Endodermal cell (in vitro differentiated cells): ENCODE data around the gene FDCSP. TPM values are rescaled to one million over a fixed set of nuclear protein-coding genes. Genes with fewer than 3 reads are reported as not detected.

Source experiments
- DNase-seq: peaks from one replicate; pipeline ENCODE4 v3.0.0-alpha.2; 2017
- H3K27ac ChIP-seq: 2 replicates; pipeline ENCODE4 v1.5.1; 2013; ENCODE audit warnings: mild to moderate bottlenecking, low read depth, low read length, moderate library complexity
- H3K27me3 ChIP-seq: 2 replicates; pipeline ENCODE4 v1.6.1; 2013; ENCODE audit warnings: mild to moderate bottlenecking, low read length, moderate library complexity; ENCODE audit not compliant: insufficient read depth, control insufficient read depth, poor library complexity, severe bottlenecking
- H3K36me3 ChIP-seq: 2 replicates; pipeline ENCODE4 v1.7.0; 2013; ENCODE audit warnings: mild to moderate bottlenecking, low read length, moderate library complexity; ENCODE audit not compliant: control insufficient read depth, insufficient read depth
- H3K4me1 ChIP-seq: one replicate; pipeline ENCODE4 v1.7.0; 2013; ENCODE audit warnings: low read length; ENCODE audit not compliant: control insufficient read depth, insufficient read depth
- H3K4me3 ChIP-seq: 2 replicates; pipeline ENCODE4 v1.5.1; 2013; ENCODE audit warnings: mild to moderate bottlenecking, low read length, moderate library complexity
- H3K9ac ChIP-seq: 2 replicates; pipeline ENCODE4 v1.6.1; 2013; ENCODE audit warnings: mild to moderate bottlenecking, low read length, moderate library complexity; ENCODE audit not compliant: poor library complexity, severe bottlenecking; ENCODE audit errors: extremely low read depth
- H3K9me3 ChIP-seq: 2 replicates; pipeline ENCODE4 v1.6.1; 2013; ENCODE audit warnings: mild to moderate bottlenecking, low read length, moderate library complexity; ENCODE audit not compliant: control insufficient read depth
- H3K27ac Mint-ChIP-seq: 2 replicates; pipeline ENCODE4 v1.8.0; 2020; ENCODE audit warnings: mixed read lengths
- H3K27me3 Mint-ChIP-seq: 2 replicates; pipeline ENCODE4 v1.8.0; 2021; ENCODE audit warnings: mild to moderate bottlenecking, mixed read lengths; ENCODE audit not compliant: insufficient read depth
- H3K36me3 Mint-ChIP-seq: 2 replicates; pipeline ENCODE4 v1.8.0; 2020; ENCODE audit warnings: low read depth, mixed read lengths
- H3K4me1 Mint-ChIP-seq: 2 replicates; pipeline ENCODE4 v1.8.0; 2020; ENCODE audit warnings: mixed read lengths
- H3K4me3 Mint-ChIP-seq: 2 replicates; pipeline ENCODE4 v1.8.0; 2020; ENCODE audit warnings: mild to moderate bottlenecking, moderate library complexity, mixed read lengths
- H3K9me3 Mint-ChIP-seq: 2 replicates; pipeline ENCODE4 v1.8.0; 2020; ENCODE audit warnings: mild to moderate bottlenecking, mixed read lengths
- CTCF ChIP-seq: fragments of 200-600 bp; sonication (generic); conservative IDR thresholded peaks from 2 replicates; pipeline ENCODE4 v1.5.0; 2021; ENCODE audit warnings: antibody characterized with exemption, mild to moderate bottlenecking
- WGBS, 2 experiments: methylation state at CpG; one replicate each; pipeline versions ENCODE4 v1.1.5 to v1.1.7; 2013; ENCODE audit warnings: missing lambda C conversion rate in 2 of 2, mixed read lengths in 1 of 2; ENCODE audit not compliant: insufficient coverage in 1 of 2, insufficient read length in 1 of 2; 5-methylcytosine and 5-hydroxymethylcytosine counted together
- long read RNA-seq, 4 experiments: library from polyadenylated mRNA in 2 of 4; library from RNA in 1 of 4; library from capped mRNA in 1 of 4; stranded (forward) in 3 of 4; unstranded in 1 of 4; transcript quantifications; one replicate each; pipeline ENCODE4 v2.0.0, GENCODE V29; 2020 to 2021; ENCODE audit warnings: inconsistent platforms in 1 of 4
- polyA plus RNA-seq, 2 experiments: library from polyadenylated mRNA; stranded (reverse); fragments of 50-300 nt; gene quantifications; one replicate each; pipeline ENCODE4 v1.2.3, GENCODE V29; 2013
- total RNA-seq, 2 donors: library from RNA; stranded (reverse); fragmentation: NEBNext Ultra II Directional in 1 of 2; extraction: Animal tissue kit (Norgen Biotek cat#: 25700) in 1 of 2; gene quantifications; 2 replicates in 1 of 2; 3 replicates in 1 of 2; pipeline ENCODE4 v1.2.1, GENCODE V29; 2021

The FDCSP gene
- total RNA-seq: not detected
- polyA plus RNA-seq (2013, experiment 1 of 2): not detected
- not detected for polyA plus RNA-seq (2013, experiment 2 of 2)
- long read RNA-seq, experiment 1: 0 reads
- long read RNA-seq, experiment 2: 0 reads
- long read RNA-seq, experiment 3: 0 reads
- long read RNA-seq, experiment 4: 0 reads

DNA sequence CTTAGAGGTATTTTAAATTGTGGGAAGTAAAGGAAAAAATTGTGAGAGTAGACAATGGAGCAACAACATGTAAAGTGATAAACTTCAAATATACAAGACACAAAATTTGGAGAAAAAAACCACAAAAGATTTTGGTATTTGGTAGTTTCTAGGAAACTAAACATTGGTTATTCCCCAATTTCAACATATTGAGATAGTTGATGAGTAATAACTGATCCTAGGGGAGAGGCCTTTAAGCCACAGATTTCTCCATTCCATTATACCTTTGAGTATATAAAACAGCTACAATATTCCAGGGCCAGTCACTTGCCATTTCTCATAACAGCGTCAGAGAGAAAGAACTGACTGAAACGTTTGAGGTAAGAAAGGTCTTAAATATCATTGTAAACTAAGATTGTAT, at the start of gene FDCSP:
Gene FDCSP (plus strand): TSS at position 301 of the 400 bp plus-strand sequence. CDS start 5,071 bp downstream, outside the sequence.
- Mint-ChIP-seq H3K27me3 (no peaks in the 10 kb centered on the region), H3K4me3 (no peak within 1 kb of the TSS), H3K9me3 (no peaks in the 10 kb centered on the region), H3K36me3 (no peaks in the 10 kb centered on the region), H3K4me1 (no peaks in the 10 kb centered on the region), H3K27ac (no peak within 1 kb of the TSS)
- no peak within 1 kb of the TSS for H3K4me3 ChIP-seq
- no peaks in the 10 kb centered on the region for H3K27me3 ChIP-seq
- H3K27ac ChIP-seq: no peak within 1 kb of the TSS
- no peaks in the 10 kb centered on the region for H3K36me3 ChIP-seq
- no peaks in the 10 kb centered on the region for H3K4me1 ChIP-seq
- WGBS, 2 experiments: 62% methylated on average over 2 of the region's 2 CpGs; no CpG with 5 or more reads in 1 of the 2 experiments
- no peak within 1 kb of the TSS for H3K9ac ChIP-seq
- no peak for TF ChIP-seq CTCF
- no peaks in the 10 kb centered on the region for H3K9me3 ChIP-seq
- no peak for DNase-seq

GRCh38 chr4:70177090-70177489, 48.8 kb upstream of the FDCSP start:
- no peaks in the 10 kb centered on the region for H3K9me3 Mint-ChIP-seq
- H3K27ac Mint-ChIP-seq: no peak overlapping the region
- no peak overlapping the region for H3K27ac ChIP-seq
- DNase-seq: no peak
- H3K27me3 ChIP-seq: no peaks in the 10 kb centered on the region
- TF ChIP-seq CTCF: peak; percentile 29
- H3K4me3 Mint-ChIP-seq: no peak overlapping the region
- H3K36me3 Mint-ChIP-seq: no peaks in the 10 kb centered on the region
- no peaks in the 10 kb centered on the region for H3K9me3 ChIP-seq
- H3K27me3 Mint-ChIP-seq: no peaks in the 10 kb centered on the region
- no peaks in the 10 kb centered on the region for H3K4me1 Mint-ChIP-seq
- H3K4me1 ChIP-seq: no peaks in the 10 kb centered on the region
- 83 to 91% methylated on average over 4 to 5 of the region's 5 CpGs for WGBS, 2 experiments
- H3K9ac ChIP-seq: no peak overlapping the region
- no peak overlapping the region for H3K4me3 ChIP-seq
- no peaks in the 10 kb centered on the region for H3K36me3 ChIP-seq

GRCh38 chr4:70178075-70178660, 47.8 kb upstream of the FDCSP start:
- no peak overlapping the region for H3K27ac ChIP-seq
- H3K4me3 ChIP-seq: no peak overlapping the region
- no peak for DNase-seq
- H3K4me1 ChIP-seq: no peaks in the 10 kb centered on the region
- Mint-ChIP-seq H3K4me1 (peaks cover 5% of the 10 kb centered on the region), H3K36me3 (no peaks in the 10 kb centered on the region), H3K27ac (no peak overlapping the region), H3K27me3 (no peaks in the 10 kb centered on the region), H3K4me3 (no peak overlapping the region), H3K9me3 (no peaks in the 10 kb centered on the region)
- H3K9me3 ChIP-seq: no peaks in the 10 kb centered on the region
- H3K9ac ChIP-seq: no peak overlapping the region
- TF ChIP-seq CTCF: no peak
- no peaks in the 10 kb centered on the region for H3K36me3 ChIP-seq
- WGBS, 2 experiments: 53 to 76% methylated on average over 3 to 4 of the region's 5 CpGs
- no peaks in the 10 kb centered on the region for H3K27me3 ChIP-seq
